HepG2 (cell line): ENCODE data around the gene CD70. TPM values are rescaled to one million over a fixed set of nuclear protein-coding genes. Genes with fewer than 3 reads are reported as not detected.
"Not testable (repeated sequence)": the region's sequence is repeated elsewhere in the genome, so short reads cannot be mapped to it uniquely, and the experiment has no call there.

Source experiments
- ATAC-seq: fragments of 200-7000 bp; cut with Tn5 transposase; 3 replicates; pipeline ENCODE4 v1.9.1; 2020; ENCODE audit warnings: mild to moderate bottlenecking, moderate library complexity
- BruUV-seq: library from RNA; stranded (reverse); fragments of 400-500 nt; replicated peaks from 2 replicates; lab custom pipeline; 2021; lab: Mats Ljungman, UMichigan
- CTCF ChIA-PET: fragments of 300-600 bp; formaldehyde crosslinking; extraction: SDS; loops from one replicate; lab custom pipeline; 2021; ENCODE audit warnings: low total read pairs, inconsistent platforms, low intra/inter-chr PET ratio; lab: Yijun Ruan, JAX
- POLR2A ChIA-PET: fragments of 350-600 bp; sonication (Branson Sonifier 250); formaldehyde crosslinking; loops from one replicate; lab custom pipeline; 2020; ENCODE audit warnings: antibody characterized with exemption, inconsistent platforms; lab: Yijun Ruan, JAX
- DNase-seq: peaks from one replicate; pipeline ENCODE4 v3.0.0-alpha.2; 2015; ENCODE audit warnings: low spot score
- FAIRE-seq: peaks from 3 replicates; lab custom pipeline; 2011; peaks lifted over from hg19 to GRCh38; lab: Jason Lieb, UNC
- H2AFZ ChIP-seq: one replicate; pipeline ENCODE4 v1.6.1; 2011; ENCODE audit warnings: low read length, inconsistent platforms
- H3K27ac ChIP-seq: fragments of 300-600 bp; 3 replicates; pipeline ENCODE4 v1.8.0; 2011; ENCODE audit warnings: mixed run types, mild to moderate bottlenecking, mixed read lengths, low read length, inconsistent platforms; ENCODE audit not compliant: insufficient read depth; ENCODE audit errors: extremely low read length
- H3K27me3 ChIP-seq, 2 experiments: fragments of 200-600 bp in 1 of 2; 2 replicates in 1 of 2; 3 replicates in 1 of 2; pipeline versions ENCODE4 v1.6.0 to v1.8.0; 2011; ENCODE audit warnings: low read length in 2 of 2, mild to moderate bottlenecking in 2 of 2, moderate library complexity in 2 of 2, inconsistent platforms in 1 of 2; ENCODE audit not compliant: insufficient read depth in 2 of 2, control insufficient read depth in 1 of 2
- H3K36me3 ChIP-seq, 2 experiments: fragments of 200-600 bp in 1 of 2; replicated peaks in 1 of 2; 2 replicates in 1 of 2; 3 replicates in 1 of 2; pipeline versions ENCODE4 v1.5.1 to v1.8.0; 2011; ENCODE audit warnings: low read length in 2 of 2, inconsistent platforms in 1 of 2; ENCODE audit not compliant: insufficient read depth in 2 of 2, control insufficient read depth in 1 of 2
- H3K4me1 ChIP-seq: 2 replicates; pipeline ENCODE4 v1.5.1; 2012; ENCODE audit warnings: low read length, inconsistent platforms; ENCODE audit not compliant: insufficient read depth
- H3K4me2 ChIP-seq: 2 replicates; pipeline ENCODE4 v1.6.0; 2011; ENCODE audit warnings: low read depth, low read length, inconsistent platforms
- H3K4me3 ChIP-seq, 3 experiments: fragments of 200-600 bp in 1 of 3; sonication (generic), shearing (Covaris generic) in 1 of 3; replicated peaks in 1 of 3; 2 replicates each; pipeline ENCODE4 v1.5.1; 2011 to 2016; ENCODE audit warnings: low read length in 3 of 3, inconsistent platforms in 2 of 3, low read depth in 2 of 3, mild to moderate bottlenecking in 2 of 3, control low read depth in 1 of 3, mixed read lengths in 1 of 3; ENCODE audit not compliant: insufficient read depth in 1 of 3
- H3K79me2 ChIP-seq: one replicate; pipeline ENCODE4 v1.6.1; 2011; ENCODE audit warnings: low read length, inconsistent platforms; ENCODE audit not compliant: insufficient read depth
- H3K9ac ChIP-seq: 2 replicates; pipeline ENCODE4 v1.6.0; 2011; ENCODE audit warnings: mild to moderate bottlenecking, low read depth, low read length, inconsistent platforms; ENCODE audit not compliant: insufficient read depth
- H3K9me3 ChIP-seq: 2 replicates; pipeline ENCODE4 v1.5.1; 2012; ENCODE audit warnings: mild to moderate bottlenecking, low read length
- H4K20me1 ChIP-seq: 2 replicates; pipeline ENCODE4 v1.6.0; 2011; ENCODE audit warnings: inconsistent platforms, mild to moderate bottlenecking, low read length, moderate library complexity; ENCODE audit not compliant: insufficient read depth
- ELF4 ChIP-seq: sonication (generic); formaldehyde crosslinking; IDR thresholded peaks from 2 replicates; pipeline ENCODE4 v1.5.0; 2020; ENCODE audit warnings: missing genetic modification reagents, mild to moderate bottlenecking, moderate library complexity, borderline replicate concordance
- IKZF4 ChIP-seq: sonication (generic); formaldehyde crosslinking; IDR thresholded peaks from 2 replicates; pipeline ENCODE4 v1.5.1; 2020; ENCODE audit warnings: borderline replicate concordance, mild to moderate bottlenecking, low read depth, missing genetic modification reagents; ENCODE audit errors: not compliant biosample characterization
- SMARCC2 ChIP-seq: fragments of 450-650 bp; IDR thresholded peaks from 2 replicates; pipeline ENCODE4 v1.6.1; 2017; ENCODE audit warnings: antibody characterized with exemption, mild to moderate bottlenecking
- ZBTB10 ChIP-seq: sonication (generic); formaldehyde crosslinking; IDR thresholded peaks from 2 replicates; pipeline ENCODE4 v1.4.0; 2020; ENCODE audit warnings: missing genetic modification reagents, borderline replicate concordance
- ZNF546 ChIP-seq: sonication (generic); formaldehyde crosslinking; conservative IDR thresholded peaks from 2 replicates; pipeline ENCODE4 v1.8.1; 2023; ENCODE audit warnings: mild to moderate bottlenecking, missing genetic modification reagents
- ZNF629 ChIP-seq: sonication (generic); formaldehyde crosslinking; conservative IDR thresholded peaks from 2 replicates; pipeline ENCODE4 v1.5.0; 2020; ENCODE audit warnings: missing genetic modification reagents
- WGBS: methylation state at CpG from one replicate; pipeline ENCODE4 v1.1.6; 2017; ENCODE audit warnings: low lambda C conversion rate; 5-methylcytosine and 5-hydroxymethylcytosine counted together
- in situ Hi-C: cut with HindIII; loops from 2 replicates; pipeline ENCODE4 v1.10.0; 2017; ENCODE audit warnings: low pct_unique_long_range_greater_than_20kb; ENCODE audit not compliant: extremely low pct_ligation_motif_present
- intact Hi-C: fragments of 100-400 bp; cut with micrococcal nuclease; formaldehyde crosslinking; loops from one replicate; pipeline ENCODE4 v1.10.0; 2022; ENCODE audit not compliant: unreplicated experiment
- polyA plus RNA-seq, 8 experiments: library from polyadenylated mRNA; depleted of rRNA in 3 of 8; stranded (reverse) in 7 of 8; unstranded in 1 of 8; fragments of >200 nt; fragmentation: Illumina TruSeq in 4 of 8; extraction: Trizol in 4 of 8; gene quantifications; 2 replicates each; pipeline versions ENCODE4 v1.2.1 to v1.2.3, GENCODE V29; 2011 to 2016; ENCODE audit warnings: low read depth in 4 of 8, missing spikeins in 1 of 8, mixed read lengths in 1 of 8; ENCODE audit not compliant: insufficient read depth in 1 of 8
- total RNA-seq, 5 experiments: library from RNA; depleted of rRNA; stranded (reverse); fragments of >200 nt; fragmentation: Illumina TruSeq; extraction: Trizol; gene quantifications; 2 replicates each; pipeline ENCODE4 v1.2.3, GENCODE V29; 2016; ENCODE audit warnings: low read depth in 1 of 5

The CD70 gene
- total and polyA plus RNA-seq, 2 of the 13 experiments (the other 11 are each of a cell fraction or from before 2014, with no cell fraction given): 0.13 TPM; not detected in 1

- TF ChIP-seq ZBTB10 (CRISPR knock-in tag): no peak
- no peak for TF ChIP-seq ELF4 (CRISPR knock-in tag)
- TF ChIP-seq IKZF4 (CRISPR knock-in tag): no peak
- no peak for TF ChIP-seq ZNF546 (CRISPR knock-in tag)
- TF ChIP-seq SMARCC2: no peak
Observed at GRCh38 chr19:6586056-6586455, 4.9 kb downstream of the CD70 start (continued).

DNA sequence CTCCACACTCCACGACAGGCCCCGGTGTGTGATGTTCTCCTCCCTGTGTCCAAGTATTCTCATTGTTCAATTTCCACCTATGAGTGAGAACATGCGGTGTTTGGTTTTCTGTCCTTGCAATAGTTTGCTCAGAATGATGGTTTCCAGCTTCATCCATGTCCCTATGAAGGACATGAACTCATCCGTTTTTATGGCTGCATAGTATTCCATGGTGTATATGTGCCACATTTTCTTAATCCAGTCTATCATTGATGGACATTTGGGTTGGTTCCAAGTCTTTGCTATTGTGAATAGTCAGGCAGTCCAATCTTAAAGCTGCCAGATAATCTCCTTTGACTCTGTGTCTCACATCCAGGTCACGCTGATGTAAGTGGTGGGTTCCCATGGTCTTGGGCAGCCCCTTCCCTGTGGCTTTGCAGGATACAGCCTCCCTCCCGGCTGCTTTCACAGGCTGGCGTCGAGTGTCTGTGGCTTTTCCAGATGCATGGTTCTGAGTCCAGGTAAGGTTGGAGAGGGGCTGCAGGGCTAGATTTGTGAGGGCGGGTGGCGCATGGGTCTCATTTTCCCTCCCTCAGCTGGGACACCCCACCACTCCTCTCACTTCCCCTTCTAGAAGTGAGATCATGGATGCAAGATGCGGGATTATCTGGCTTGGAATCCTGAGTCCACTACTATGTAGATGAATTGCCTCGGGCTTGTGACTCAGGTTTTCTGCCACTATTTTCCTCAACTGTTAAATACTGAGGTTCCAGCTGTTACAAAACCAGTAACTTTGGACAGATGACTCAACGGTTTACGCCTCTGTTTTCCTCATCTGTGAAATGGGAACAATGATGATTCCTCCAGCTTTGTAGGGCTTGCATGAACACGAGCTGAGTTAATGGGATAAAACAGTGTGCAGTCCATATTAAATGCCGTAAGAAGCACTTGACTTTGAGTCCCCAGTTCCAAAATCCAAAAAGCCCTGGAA, 8.2 kb downstream of the CD70 start:
- intact Hi-C loops, H3K79me2 ChIP-seq: not testable (repeated sequence)

More for the DNA sequence above, 8.2 kb downstream of the CD70 start:
- CTCF ChIA-PET, H3K4me3 ChIP-seq, BruUV-seq, H3K27ac ChIP-seq, DNase-seq, POLR2A ChIA-PET, H3K9ac ChIP-seq, H3K9me3 ChIP-seq, H3K4me1 ChIP-seq, in situ Hi-C loops, H2AFZ ChIP-seq, H3K36me3 ChIP-seq, ATAC-seq, H3K4me2 ChIP-seq, FAIRE-seq, H4K20me1 ChIP-seq: not testable (repeated sequence)
- TF ChIP-seq ZNF629: peak; percentile 75
- H3K27me3 ChIP-seq: peaks cover 3 to 25% of the 10 kb centered on the region in 2 experiments; a peak in 3 of 5 replicates
- WGBS: 16% methylated on average over 14 of the region's 16 CpGs
